Hypothalamus (tissue), 51 donors: ENCODE data around the gene DOCK4.

Experiments used
- DNase-seq, 51 donors: peaks; one replicate each; lab custom pipeline; 2025; lab: John Stamatoyannopoulos, UW

Gene DOCK4

DNA sequence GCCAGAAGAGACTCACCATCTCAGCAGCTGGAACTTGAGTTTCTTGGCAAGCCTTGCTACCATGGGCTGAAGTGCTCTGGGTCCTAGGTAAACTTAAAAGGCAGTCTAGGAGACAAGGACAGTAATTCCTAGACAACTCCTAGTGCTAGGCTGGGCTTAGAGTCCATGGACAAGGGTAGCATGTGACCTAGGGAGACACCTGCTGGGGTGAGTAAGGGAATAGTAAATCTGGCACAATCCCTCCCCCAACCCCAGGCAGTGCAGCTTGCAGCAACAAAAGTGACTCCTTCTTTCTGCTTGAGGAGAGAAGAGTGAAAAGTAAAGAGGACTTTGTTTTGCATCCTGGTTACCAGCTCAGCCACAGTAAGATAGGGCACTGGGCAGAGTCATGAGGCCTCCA is 327.4 kb downstream of the DOCK4 start:
- no peak for DNase-seq

DNA sequence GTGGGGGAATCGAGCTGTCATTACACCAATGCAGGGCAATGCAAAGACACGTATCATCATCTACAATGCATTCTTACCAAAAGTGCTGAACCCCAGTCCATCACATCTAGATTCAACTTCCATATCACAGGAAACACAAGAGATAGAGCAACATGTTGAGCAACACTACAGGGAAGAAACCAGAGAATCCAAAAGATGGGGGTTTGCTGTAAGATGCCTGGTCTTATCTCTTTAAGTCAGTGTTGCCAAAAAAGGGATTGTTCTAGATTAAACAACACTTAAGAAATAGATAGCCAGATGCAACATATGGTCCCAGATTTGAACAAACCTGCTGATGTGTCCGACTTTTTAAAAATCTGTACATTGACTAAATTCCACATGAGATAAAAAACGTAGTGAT is 328.3 kb downstream of the DOCK4 start:
- DNase-seq: no peak

DNA sequence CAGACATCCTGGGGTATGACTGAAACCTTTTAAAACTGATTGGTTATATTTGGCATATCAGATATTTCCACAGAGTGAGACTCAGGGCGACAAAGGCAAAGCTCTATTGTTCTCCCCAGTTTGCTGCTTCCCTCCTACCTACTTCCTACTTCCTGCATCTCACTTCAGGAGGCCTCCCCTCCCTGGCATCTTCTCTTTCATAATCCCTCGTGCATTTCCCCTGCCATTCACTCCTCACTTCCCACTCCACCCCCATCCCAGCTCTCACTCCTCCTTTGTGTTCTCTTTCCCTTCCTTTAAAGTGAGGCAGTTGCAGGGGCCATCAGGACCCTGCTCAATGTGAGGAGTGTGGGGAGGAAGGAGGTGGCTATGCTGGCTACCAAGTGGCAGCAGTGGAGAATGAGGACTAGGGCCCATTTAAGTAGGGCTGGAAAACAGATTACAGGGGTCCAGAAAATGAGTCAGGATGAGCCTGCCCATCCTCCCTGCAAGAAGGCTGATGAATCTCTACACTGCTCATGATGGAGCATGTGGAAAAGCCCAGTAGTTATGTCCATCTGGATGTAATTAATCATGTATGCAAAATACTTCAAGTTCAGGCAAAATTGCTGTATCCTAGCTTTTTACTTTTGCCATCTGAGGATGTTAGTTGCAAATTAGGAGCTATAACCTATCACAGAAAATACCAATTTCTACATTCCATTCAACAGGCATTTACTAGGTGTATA is 332.1 kb downstream of the DOCK4 start:
- DNase-seq: no peak

DNA sequence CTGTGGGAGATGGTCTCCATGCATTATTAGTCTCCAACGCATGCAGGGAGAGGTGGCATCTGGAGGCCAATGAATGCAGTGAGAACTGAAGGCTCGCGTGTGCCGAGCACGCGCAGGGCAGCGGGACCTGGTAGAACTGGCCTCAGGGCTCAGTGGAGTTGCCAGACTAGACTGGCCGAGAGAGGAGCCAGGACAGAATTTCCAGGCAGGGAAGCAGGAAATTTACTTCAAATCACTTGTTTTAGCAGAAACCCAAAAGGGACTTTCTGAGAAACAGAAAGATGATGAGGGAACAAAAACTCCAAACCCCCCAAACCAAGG is 332.9 kb downstream of the DOCK4 start:
- no peak for DNase-seq

DNA sequence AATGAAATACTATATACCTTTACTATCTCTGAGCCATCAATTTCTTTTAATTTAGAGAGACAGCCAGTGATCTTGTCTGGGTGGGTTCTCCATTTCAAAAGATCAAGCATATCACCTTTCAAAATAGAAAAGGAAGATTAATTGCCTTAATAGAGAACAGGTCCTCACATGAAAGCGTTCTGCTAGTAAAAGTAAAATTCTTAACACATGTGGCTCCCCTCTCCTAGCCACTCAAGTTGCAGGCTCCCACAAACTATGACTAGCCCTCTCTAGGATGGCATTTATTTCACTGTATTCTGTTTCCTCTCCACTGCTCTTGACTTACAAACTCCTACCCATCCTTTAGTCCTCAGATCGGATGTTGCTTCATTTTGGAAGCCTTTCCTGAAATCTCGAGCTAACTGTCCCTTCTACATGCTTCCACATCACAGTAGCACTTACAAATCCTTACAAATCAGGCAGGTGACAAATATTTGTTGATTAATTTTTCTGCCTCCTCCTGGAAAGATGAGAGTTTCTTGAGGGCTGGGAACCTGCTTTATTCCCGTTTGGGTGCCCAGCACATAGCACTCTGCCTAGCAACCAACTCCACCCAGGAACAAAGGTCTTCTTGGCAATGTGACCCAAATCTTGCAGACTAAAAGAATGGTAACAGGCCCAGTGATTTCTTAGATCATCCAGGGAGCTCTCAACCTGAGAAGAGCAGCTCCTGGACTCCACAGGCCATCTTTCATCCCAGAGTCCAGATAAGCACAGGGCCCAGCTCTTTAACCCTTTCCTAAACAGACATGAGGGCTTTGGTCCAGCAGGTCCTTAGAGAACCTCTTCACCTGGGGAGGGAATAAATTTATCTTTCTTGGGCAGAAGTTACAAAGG is 333.5 kb downstream of the DOCK4 start:
- no peak for DNase-seq

DNA sequence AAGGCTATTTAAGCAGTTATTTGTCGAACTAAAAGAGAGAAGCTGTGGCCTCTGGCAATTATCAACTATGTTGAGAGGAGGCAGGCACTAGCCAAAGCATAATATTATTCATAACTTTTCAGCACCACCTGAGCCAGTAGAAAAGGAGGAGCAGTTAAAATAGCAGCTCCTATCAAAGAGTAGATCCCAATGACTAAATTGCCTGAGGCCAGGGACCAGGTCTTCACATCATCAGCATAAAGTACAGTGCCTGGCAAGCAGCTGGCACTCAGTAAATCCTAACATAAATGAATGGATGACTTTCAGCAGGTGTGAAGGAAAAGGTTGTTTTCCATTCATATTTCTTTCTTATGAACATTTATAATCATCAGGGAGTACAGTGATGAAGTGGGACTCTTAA is 334.9 kb downstream of the DOCK4 start:
- DNase-seq: no peak

DNA sequence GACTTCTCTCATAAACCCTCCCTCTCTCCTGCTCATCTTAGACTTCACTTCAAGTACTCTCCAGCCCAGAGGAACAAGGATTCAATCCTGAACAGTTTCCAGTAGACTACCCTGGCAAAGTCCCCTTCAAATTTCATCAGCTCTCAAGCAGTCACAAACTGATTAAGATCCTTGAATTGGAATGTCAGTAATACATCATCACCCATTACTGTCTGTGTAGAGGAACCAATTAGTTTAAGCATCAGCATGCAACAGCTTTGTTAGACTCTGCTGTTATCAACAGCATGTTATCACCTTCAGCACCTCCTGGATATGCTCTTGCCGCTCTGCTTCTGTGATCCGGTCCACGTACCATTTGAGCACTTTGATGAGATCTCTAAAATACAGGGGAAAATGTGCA is 336.9 kb downstream of the DOCK4 start:
- DNase-seq: no peak

DNA sequence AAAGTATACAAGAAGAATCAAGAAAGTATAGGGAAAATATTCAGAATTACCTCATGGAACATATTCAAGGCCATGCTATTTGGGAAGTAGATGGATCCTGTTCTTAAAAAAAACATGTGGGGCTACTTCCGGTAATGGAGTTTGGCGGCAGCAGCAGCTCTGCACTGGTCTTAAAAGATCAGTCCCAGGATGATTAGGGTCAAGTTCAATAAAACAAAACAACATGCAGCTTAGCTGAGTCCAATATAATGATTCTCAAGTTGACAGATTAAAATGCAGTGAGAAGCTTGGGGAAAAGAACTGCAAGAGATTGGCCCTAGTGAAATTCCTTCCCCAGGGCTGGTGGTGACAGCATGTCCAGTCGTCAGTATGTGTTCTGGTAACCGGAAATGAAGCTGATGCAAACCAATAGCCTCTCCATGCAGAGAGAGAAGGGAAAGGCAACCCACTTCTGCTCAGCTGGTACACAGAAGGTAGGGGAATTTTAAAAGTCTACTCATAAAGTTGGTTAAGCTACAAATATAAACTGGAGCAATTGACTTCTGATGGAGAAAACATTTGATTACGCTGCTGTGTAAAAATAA is 338.8 kb downstream of the DOCK4 start:
- DNase-seq: no peak

DNA sequence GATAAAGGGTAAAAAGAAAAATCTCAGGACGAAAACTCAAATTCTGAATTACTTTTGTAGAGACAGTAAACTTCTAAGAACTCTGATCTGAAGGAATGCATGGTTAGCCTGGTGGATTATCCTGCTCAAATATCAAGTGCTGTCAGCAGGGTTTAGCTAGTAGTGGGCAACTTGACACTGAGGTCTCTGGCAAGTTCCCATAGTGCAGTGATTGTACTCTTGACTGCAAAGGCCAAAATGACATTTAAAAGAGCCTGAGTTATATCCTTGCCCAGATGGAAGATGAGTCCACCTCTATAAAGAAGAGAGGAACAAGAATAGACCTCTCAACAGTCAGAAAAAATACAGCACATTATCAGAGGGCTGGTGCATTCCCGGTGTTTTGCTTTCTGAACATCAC is 339.4 kb downstream of the DOCK4 start:
- no peak for DNase-seq

DNA sequence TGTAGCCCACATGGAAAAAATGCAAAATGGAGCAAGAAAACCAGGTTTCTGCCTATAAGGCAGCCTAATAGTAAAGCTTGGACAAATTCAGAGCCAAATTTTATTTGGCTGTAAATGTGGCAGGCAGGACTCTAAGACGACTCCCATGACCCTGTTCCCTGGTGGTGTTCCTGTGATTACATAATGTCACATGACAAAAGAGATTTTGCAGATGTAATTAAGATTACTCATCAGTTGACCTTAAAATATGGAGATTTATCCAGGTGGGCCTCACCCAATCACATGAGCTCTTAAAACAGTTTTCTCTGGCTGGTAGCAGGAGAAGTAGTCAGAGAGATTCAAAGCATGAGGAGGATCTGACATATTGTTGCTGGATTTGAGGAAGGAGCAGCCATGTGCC is 340.8 kb downstream of the DOCK4 start:
- DNase-seq: no peak

DNA sequence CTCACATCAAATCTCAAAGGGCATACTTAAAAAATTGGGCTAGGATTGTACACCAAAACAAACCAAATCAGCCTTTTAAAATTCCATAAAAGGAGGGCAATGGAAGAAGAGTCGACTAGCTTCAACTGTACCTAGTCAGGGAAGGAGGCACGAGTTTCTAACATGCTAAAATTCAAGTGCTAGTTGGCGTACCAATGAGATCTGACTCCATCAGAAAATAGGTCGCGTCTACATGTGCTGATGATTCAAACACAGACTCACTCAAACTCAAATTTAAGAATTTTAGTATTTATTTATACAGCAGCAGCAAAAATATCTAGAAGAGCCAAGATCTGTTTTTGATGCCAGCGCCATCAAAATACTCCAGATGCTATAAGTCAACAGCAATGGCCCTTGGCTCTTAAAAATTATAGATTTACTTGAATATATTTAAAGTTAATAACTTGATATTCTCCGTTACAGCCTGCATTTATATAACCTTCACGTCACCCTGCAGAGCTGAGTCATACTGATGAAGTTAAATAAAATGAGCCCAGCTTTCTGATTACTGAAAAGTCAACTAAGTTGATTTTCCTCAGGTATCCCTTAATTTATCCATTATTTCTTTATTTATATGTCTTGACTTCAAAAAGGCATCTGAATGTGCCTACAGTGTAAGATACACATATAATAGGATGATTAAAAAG is 341.8 kb downstream of the DOCK4 start:
- peak in 1 of 51 donors; percentile 29 for DNase-seq

DNA sequence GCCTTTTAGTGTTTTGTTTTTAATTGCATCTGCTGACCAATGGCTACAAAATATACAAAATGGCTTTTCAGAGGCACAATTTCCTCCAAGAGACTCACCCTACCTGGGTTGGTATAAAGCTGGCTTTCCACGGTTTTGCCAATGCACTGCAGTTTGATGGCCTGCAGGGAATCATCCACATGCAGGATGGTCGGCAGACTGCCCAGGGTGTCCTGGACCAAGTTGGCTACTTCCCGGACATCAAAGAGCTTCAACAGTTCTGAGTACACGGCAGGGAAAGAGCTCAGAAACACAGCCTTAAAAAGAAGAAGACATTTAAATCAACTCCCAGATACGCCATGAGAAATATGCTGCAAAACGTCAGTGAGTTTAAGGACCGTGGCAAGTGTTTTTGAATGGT is 342.9 kb downstream of the DOCK4 start:
- DNase-seq: no peak

DNA sequence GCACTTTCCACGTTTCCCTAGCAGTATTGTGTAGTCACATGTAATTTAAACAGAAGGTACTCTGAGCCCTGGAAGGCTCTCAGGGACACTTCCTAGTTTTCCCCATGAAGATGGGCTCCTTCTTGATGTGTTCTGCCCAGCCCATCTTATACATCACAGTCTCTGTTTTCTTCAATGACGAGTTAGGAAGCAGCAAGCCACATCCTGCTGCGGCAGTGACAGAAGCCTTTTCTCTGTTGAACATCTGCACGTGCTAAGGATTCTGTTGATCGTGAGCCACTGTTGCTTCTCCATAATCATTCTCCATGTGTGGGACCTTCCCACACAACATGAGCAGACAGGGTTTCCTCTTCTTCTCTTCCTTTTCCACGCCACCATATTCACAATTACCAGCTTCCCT is 346.0 kb downstream of the DOCK4 start:
- no peak for DNase-seq

DNA sequence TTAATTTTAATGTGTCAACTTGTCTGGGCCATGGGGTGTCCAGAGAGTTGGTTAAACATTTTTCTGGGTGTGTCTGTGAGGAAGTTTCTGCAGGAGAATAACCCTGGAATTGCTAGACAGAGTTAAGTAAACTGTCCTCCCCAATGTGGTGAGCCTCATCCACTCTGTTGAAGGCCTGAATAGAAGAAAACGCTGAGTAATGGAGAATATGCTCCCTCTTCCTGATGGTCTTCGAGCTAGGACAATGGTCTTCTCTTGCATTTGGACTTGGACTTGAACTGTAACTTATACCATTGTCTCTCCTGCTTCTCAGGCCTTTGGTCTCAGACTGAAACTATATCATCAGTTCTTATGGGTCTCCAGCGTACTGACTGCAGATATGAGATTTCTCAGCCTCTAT is 347.9 kb downstream of the DOCK4 start:
- DNase-seq: no peak

DNA sequence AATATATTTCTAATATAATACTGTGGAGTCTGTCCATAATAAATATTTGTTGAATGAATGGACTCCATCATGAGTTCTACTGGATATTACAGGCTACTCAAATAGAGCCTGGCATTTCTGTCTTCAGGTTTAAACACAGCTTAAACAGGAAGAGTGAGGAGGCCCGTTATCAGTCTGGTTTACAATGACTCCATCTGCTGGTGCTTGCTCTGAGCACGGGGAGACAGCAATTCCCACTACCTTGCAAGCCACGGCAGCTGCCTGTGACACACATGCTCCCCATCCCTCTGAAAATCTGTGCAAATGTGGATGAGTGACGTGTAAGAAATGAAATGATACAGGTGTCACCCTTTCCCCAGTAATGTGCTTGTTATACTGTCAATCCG is 350.4 kb downstream of the DOCK4 start:
- DNase-seq: peak in 6 of 51 donors; percentile 8 to 40 (median 22)

DNA sequence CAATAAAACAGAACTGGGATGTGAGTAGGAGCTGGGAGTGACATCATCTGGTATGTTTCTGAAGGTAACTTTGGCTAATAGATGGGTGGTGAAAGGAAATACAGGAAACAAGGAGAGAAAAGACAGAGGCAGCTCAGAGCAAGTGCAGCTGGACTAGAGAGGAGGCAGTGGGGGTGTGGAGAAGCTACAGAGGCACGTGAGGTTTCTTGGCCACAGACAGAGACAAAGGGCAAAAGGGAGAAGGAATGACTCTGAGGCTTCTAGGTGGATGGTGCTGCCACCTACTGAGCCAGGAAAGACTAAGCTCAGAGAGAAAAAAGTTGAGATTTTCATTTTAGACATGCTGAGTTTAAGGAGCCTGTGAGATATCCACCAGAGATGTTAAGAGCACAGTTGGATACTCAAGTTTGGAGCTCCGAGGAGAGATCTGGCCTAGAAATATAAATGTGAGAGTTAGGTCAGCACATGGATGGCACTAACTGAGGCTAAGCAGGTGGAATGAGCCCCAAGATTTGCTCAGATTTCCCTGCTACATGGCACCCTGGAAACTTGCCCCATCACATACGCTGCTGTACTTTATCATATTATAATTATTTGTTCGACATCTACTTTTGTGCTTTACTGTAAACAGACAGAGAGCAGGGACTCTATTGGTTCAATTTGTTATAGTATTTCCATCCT is 350.9 kb downstream of the DOCK4 start:
- DNase-seq: peak in 24 of 51 donors; percentile 11 to 60 (median 32)

DNA sequence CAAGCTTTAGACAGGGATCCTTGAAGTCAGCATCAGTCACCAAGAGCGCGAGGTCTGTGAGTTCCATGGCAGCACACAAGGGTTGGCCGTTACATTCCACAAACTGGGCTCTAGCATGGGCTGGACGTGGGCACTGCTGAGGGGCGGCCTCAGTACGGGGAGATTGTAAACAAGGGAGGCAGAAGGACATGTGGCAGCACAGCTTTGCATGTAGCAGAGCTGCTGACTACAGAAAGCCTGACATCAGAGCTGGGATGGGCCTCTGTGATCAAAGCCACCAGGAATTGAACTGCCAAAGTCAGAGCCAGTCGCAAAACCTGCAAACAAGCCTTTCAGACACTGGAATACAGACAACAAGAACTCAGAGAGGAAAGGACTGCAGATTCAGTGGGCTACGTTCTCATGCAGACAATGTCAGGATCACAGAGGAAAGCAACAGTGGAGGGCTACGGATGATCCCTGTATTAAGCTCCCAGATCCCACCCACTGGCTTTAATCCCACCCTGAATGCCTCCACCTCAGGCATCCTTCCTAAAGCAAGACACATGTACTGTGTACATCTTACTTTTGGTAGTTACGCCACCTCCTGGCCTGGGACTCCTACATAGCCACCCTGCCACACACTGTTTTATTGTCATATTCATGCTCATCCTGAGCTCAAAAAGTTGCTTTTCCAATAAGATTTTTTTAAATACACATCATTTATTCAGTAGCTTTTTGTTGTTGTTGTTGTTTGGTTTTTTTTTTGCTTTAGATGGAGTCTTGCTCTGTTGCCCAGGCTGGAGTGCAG is 352.8 kb downstream of the DOCK4 start:
- DNase-seq: no peak

DNA sequence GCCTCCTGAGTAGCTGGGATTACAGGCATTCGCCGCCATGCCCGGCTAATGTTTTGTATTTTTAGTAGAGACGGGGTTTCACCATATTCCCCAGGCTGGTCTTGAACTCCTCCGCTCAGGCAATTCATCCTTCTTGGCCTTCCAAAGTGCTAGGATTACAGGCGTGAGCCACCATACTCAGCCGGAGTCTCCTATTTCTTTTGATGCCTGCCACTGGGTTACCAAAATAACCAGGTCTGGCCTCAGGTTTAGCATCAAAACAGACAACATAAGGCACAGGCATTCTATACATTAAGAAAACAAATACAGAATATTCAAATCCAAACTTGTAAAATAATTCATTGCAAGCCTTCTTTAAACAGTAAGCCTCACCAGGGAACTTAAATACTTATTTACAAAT is 354.1 kb downstream of the DOCK4 start:
- DNase-seq: no peak

DNA sequence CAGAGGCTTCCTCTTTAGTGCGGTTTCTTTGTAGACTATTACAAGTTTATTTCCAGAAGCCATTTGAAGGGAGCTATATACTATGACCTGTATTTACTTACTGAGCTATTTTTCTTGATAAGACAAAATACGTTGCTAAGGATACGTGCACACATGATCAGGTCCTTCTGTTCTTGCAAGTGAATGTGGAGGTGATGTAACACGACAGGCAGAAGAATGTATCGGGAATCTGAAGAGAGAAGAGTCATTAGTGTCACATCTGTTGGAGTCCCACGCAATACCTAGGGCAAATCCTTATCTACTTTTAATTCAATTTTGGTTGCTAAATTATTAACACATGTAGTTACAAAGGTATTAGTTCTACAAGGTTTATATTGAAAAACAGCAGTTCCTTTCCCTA is 359.3 kb downstream of the DOCK4 start:
- peak in 1 of 51 donors; percentile 10 for DNase-seq

DNA sequence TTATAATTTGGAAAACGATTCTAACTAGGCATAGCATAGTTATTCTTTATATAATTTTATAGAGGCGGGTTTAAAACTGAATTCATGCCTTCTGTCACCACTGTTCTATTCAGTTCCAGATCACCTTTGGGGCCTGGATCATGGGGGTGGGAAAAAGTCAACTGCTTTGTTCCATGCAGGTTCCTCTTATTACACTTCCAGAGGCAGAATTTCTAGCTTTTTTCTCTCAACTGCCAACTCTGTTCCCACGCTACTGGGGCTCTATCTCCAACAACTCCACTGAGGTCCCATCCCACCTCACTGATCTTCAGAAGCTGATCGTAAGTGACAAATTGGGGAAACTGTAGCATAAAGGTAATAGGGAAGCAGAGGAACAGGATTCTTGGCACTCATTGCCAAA is 360.3 kb downstream of the DOCK4 start:
- no peak for DNase-seq
